ENCODE measurements around the gene MPRIP.
"Not testable (repeated sequence)": the region's sequence is repeated elsewhere in the genome, so short reads cannot be mapped to it uniquely, and the experiment has no call there.

The MPRIP gene

GRCh38 chr17:17013828-17014747, 28.2 kb upstream of the MPRIP start:
- DNase-seq (ENCODE audit: low read depth) = not testable (repeated sequence)

- not testable (repeated sequence) for DNase-seq (ENCODE audit: low read depth)
Measured at GRCh38 chr17:17014748-17015124, 27.5 kb upstream of the MPRIP start.

DNA sequence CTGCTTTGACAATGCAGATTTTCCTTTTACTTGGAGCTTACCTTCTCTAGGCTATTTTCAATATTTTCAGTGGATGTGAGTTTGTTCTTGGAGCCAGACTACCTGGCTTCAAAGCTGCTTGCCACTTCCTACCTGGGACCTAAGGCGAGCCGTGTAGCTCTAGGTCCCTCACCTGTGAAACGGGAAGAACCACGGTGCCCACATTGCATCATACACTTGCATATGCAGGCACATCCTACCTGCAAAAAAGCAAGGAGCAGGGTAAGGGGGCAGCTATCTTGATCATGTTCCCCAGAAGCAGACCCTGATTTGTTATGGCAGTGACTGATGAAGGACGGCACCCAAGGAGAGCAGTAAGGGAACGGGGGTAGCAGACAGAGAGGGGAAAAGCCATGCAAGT, 27.0 kb upstream of the MPRIP start:
- DNase-seq (ENCODE audit: low read depth) = no peak

GRCh38 chr17:17016199-17017197, 25.8 kb upstream of the MPRIP start:
- not testable (repeated sequence) for DNase-seq (ENCODE audit: low read depth)

- DNase-seq (ENCODE audit: low read depth) = no peak
Measured at GRCh38 chr17:17017343-17018014, 24.8 kb upstream of the MPRIP start.

DNA sequence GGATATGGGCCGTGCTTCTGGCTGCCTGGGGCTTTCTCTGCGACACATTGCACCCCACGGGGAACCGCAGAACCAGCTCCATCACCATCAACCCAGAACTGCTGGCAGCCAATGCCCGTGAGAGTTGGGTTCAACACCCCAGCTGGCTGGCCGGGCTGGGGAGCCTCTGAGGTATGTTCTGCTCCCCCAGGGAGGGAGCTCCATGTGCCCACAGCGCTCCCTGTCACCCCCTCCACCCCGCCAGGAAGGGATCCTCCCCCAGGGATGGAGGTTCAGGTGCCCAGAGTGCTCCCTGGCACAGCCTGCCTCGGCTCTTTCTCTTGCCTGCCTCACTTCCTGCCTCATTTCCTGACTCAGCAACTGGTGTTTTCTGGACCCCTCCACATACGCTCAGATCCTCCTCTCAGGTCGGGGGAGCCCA, 24.2 kb upstream of the MPRIP start:
- no peak for DNase-seq (ENCODE audit: low read depth)

DNA sequence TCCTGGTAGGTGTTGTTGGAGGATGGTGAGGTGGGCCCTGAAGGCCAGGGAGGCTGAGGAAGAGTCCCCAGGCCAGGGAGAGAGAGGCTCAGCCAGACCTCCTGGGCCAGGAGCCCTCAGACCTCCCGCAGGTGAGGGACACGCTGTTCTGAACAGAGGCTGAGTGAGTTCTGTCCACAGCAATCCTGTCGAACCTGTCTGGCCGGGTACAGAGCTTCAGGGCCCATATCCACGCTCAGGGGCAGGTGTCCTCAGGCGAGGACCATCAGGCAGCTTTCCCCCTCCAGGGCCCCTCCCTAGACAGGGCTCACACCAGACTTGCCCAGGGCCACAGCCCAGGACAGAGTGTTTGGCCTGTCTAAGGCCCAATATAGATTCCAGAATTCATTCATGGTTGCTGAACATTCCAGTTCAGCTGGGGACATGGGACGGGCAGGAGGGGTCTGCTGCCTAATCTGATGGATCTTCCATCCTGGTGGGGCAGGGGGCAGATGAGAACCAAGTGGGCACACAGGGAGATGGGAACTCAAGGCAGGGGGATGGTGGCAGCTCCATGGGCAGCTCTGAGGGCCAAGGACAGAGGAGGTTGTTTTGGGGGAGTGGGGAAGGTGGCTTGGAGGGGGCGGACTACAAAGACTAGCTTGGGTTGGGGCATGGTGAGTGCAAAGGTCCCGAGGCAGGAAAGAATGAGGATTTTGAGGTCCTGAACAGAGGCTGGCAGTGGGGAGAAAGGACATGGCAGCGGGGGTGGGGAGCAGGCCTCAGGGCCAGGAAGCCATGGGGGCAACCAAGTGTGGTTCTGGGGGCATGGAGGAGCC, 23.4 kb upstream of the MPRIP start:
- DNase-seq (ENCODE audit: low read depth) = no peak

DNA sequence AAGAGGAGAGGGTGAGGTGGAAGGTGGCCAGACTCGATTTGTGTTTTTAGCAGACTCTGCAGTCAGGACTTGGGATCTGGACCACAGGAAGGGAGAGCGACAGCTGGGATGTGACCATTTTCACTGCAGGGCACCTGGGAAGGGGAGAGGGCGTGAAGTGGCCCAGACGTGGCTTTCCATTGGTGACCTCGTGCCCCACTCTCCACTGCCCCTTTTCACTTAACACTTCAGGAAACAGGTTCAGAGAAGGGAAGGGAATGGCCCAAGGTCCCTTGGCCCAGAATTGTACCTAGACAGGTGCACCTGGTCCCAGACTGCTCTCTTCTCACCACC, 22.9 kb upstream of the MPRIP start:
- no peak for DNase-seq (ENCODE audit: low read depth)

GRCh38 chr17:17019891-17020456, 22.3 kb upstream of the MPRIP start:
- no peak for DNase-seq (ENCODE audit: low read depth)

DNA sequence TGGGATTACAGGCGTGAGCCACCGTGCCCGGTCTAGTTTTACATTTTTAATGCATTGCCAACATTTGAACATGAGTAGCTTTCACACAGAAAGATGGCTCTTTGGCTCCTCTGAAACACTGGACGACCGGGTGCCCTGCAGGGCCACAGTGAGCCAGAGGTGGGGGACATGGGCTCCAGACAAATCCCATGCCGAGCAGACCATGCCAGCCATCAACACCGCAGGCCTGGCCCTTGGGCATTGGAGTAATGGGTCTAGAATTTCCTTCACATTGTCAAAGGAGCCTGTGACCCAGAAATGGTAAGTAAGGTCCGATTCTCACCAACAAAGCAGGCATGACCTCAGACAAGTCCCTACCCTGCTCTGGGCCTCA, 21.4 kb upstream of the MPRIP start:
- DNase-seq (ENCODE audit: low read depth) = no peak

- DNase-seq (ENCODE audit: low read depth) = no peak
Measured at GRCh38 chr17:17021194-17021863, 20.9 kb upstream of the MPRIP start.

DNA sequence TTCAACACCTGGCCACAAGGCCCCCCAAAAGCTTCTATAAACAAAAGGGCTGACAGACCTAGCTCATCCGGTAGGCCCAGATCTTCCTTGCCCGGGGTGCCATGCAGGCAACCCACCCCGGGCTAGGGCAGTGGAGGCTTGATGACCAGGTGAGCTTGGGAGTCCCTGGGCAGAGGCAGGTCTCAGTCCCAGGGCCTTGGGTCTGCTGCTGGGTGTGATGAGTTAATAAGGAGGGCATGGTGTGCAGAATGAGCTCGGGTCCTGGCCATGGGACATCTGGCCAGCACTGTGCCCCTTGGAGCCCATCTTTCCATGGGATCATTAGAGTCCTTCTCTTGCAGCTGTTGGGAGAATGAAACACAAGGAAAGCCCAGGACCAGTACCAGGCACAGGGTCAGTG, 20.2 kb upstream of the MPRIP start:
- no peak for DNase-seq (ENCODE audit: low read depth)

DNA sequence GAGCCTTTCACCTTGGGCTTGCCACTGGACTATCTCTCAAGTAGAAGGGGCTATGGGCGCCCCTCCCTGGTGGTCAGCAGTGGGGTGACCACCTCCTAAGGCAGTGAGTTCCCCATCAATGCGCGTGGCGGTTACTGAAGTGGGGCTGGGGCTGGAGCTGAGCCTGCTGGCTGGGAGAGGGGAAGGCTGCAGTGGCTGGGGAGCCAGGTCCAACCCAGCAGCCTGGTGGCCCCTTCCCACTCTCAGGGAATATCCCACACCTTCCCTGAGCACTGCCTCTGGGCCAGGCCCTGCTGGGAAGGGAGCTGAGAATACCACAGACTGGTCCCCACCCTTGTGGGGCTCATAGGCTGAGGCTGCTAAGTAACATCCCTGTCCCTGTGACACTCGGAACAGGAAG, 19.8 kb upstream of the MPRIP start:
- DNase-seq (ENCODE audit: low read depth) = no peak

DNA sequence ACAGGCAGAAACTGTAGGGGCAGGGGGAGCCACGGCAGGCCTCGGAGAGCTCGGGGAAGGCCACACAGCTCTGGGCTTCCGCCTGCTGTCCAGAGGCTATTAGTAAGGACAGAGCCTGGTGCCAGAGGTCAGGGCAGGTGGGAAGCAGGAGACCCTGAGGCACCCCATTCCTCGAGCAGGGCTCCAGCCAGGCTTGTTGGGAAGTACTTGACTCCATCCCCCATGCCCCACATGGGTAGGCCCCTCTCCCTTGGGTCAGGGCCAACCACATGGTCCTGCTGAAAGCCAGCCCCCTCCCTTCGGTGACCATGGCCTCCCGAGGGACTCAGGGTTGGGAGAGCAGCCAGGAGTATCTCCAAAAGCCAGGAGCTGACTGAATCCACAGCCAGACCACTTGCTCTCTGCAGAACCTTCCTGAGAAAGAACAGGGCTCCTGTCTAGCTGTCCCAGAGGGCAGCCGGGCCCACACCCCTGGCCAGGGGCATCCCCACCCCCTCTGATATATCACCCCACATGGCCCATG, 17.4 kb upstream of the MPRIP start:
- DNase-seq (ENCODE audit: low read depth) = no peak

DNA sequence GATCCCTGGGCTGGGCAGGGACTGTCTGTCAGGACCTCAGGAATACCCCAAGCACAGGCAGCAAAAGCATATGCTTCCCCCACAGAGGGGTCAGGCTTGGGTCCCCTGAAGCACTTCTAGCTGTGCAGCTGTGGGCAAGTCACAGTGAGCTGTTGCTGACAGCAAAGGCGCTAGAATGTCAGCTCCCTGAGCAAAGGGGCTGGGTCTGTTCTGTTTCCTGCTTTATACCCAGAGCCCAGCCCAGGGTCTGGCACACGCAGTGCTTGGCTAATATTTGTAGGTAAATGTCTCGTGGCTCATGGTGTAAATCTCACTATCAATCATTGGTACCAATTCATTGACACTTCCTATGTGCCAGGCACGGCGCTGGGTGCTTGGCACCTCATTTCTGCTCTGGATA, 16.6 kb upstream of the MPRIP start:
- DNase-seq (ENCODE audit: low read depth) = no peak

DNA sequence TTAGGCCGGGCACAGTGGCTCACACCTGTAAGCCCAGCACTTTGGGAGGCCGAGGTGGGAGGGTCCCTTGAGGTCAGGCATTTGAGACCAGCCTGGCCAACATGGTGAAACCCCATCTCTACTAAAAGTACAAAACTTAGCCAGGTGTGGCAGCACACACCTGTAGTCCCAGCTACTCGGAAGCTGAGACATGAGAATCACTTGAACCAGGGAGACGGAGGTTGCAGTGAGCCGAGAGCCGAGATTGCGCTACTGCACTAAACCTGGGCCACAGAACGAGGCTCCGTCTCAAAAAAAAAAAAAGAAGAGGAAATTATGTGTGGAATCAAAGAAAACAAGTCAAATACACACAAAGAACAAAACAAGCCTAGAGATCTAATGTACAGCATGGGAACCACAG, 16.1 kb upstream of the MPRIP start:
- no peak for DNase-seq (ENCODE audit: low read depth)

- no peak for DNase-seq (ENCODE audit: low read depth)
Measured at GRCh38 chr17:17027442-17028058, 14.7 kb upstream of the MPRIP start.

DNA sequence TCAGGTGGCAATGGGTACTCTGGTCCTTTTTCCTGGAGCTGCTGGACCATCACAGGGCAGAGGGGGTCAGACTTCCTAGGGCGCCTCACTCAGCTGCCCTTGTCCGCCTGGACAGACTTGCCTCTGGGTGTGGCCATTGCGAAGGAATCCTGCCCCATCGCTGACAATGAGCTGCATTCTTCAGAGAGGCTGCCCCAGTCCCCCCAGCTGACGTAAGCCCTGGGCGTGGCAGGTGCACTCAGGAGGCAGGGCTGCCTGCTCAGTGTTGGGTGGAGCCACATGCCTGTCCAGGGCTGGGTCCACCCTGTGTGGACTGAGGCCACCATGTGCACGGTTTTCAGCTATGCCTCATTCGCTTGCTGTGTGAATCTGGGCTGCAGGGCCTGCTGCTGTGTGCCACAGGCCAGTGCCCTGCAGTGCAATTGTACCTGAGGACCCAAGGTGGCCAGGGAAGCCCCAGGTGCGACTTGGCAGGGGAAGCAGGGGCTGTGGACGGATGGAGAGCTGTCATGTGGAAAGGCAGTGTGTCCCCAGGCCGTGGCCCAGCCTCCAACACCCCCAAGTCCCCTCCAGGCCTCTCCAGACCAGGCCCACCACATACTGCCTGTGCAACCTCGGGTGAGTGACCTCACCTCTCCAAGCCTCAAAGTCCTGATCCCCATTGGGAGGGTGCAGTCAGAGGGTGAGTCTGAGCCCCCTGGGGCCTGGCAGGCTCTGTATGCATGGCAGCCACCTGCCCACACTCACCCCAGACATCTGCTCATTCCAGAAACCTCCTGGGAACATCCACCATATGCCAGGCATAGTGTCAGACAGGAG, 14.0 kb upstream of the MPRIP start:
- DNase-seq (ENCODE audit: low read depth) = no peak
